GM12891 (cell line): ENCODE results near the gene LRP1B.

Source experiments
- POLR2A ChIP-seq: IDR thresholded peaks from 2 replicates; pipeline ENCODE4 v1.6.1; 2011; ENCODE audit warnings: low read depth, low read length, control low read depth
- POLR2AphosphoS5 ChIP-seq: IDR thresholded peaks from 2 replicates; pipeline ENCODE4 v1.6.1; 2011; ENCODE audit warnings: low read depth, low read length, control low read depth
- SPI1 ChIP-seq: IDR thresholded peaks from 2 replicates; pipeline ENCODE4 v1.6.1; 2011; ENCODE audit warnings: low read depth, low read length, control low read depth
- TAF1 ChIP-seq: IDR thresholded peaks from 2 replicates; pipeline ENCODE4 v1.6.1; 2011; ENCODE audit warnings: low read depth, low read length, control low read depth

DNA sequence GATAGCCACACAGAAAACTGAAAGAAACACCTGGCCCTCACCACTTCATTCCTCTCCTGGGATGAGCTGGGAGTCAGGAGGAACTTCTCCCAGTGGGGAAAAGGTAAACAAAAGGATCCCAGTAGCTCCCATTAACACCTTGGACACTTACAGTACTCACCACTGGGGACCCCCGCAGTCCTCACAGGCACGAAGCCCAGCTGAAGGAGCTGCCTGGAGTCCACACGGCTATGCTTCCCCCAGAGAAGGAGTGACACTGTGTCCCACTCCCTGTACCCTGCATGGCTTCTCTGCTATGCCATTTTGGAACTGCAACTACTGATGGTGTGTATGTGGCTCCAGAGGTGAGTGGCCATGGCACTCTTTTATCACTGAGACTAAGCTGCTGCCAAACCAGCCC is 1565.1 kb downstream of the LRP1B start:
- TF ChIP-seq TAF1 (no peak), POLR2A (no peak), POLR2AphosphoS5 (no peak), SPI1 (no peak)
